ENCODE data around the gene VAPB. TPM values are rescaled to one million over a fixed set of nuclear protein-coding genes. Genes with fewer than 3 reads are reported as not detected.

Gene VAPB
- total RNA-seq, 1 experiment from 2014 or later, result 51.1 TPM

GRCh38 chr20:58431134-58431533 lies 42.1 kb downstream of the VAPB start:
- ATAC-seq, result no peak
- no peak for DNase-seq (ENCODE audit: low read depth, low spot score)
- ChIA-PET RAD21 (ENCODE audit: low non-redundant PET in 1 of 2, low total read pairs in 2 of 2, uncharacterized antibody in 2 of 2, unreplicated experiment in 2 of 2) (no interaction called here), CTCF (no interaction called here), POLR2A (no interaction called here)
- H3K4me1 ChIP-seq (ENCODE audit: control insufficient read depth in 1 of 2, insufficient read depth in 2 of 2, low read length in 2 of 2), result no peaks in the 10 kb centered on the region
- TF ChIP-seq ZNF274 (IDR thresholded peaks at IDR 0.05; ENCODE audit: low read depth, low read length), result no peak
- TF ChIP-seq ATF3 (IDR thresholded peaks at IDR 0.05), result no peak
- TF ChIP-seq, protein P1, sequence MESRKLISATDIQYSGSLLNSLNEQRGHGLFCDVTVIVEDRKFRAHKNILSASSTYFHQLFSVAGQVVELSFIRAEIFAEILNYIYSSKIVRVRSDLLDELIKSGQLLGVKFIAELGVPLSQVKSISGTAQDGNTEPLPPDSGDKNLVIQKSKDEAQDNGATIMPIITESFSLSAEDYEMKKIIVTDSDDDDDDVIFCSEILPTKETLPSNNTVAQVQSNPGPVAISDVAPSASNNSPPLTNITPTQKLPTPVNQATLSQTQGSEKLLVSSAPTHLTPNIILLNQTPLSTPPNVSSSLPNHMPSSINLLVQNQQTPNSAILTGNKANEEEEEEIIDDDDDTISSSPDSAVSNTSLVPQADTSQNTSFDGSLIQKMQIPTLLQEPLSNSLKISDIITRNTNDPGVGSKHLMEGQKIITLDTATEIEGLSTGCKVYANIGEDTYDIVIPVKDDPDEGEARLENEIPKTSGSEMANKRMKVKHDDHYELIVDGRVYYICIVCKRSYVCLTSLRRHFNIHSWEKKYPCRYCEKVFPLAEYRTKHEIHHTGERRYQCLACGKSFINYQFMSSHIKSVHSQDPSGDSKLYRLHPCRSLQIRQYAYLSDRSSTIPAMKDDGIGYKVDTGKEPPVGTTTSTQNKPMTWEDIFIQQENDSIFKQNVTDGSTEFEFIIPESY (IDR thresholded peaks at IDR 0.05; ENCODE audit: extremely low read depth, insufficient replicate concordance, low read length), result no peak
- TF ChIP-seq, protein P2, sequence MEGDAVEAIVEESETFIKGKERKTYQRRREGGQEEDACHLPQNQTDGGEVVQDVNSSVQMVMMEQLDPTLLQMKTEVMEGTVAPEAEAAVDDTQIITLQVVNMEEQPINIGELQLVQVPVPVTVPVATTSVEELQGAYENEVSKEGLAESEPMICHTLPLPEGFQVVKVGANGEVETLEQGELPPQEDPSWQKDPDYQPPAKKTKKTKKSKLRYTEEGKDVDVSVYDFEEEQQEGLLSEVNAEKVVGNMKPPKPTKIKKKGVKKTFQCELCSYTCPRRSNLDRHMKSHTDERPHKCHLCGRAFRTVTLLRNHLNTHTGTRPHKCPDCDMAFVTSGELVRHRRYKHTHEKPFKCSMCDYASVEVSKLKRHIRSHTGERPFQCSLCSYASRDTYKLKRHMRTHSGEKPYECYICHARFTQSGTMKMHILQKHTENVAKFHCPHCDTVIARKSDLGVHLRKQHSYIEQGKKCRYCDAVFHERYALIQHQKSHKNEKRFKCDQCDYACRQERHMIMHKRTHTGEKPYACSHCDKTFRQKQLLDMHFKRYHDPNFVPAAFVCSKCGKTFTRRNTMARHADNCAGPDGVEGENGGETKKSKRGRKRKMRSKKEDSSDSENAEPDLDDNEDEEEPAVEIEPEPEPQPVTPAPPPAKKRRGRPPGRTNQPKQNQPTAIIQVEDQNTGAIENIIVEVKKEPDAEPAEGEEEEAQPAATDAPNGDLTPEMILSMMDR (IDR thresholded peaks at IDR 0.05 in 2 of 3, conservative IDR thresholded peaks at IDR 0.05 in 1 of 3; ENCODE audit: borderline replicate concordance in 1 of 3, insufficient read depth in 1 of 3, low read depth in 2 of 3, low read length in 2 of 3), result no peak
- no peak for TF ChIP-seq TCF7L2 (IDR thresholded peaks at IDR 0.05; ENCODE audit: borderline replicate concordance, extremely low read depth, insufficient read depth, insufficient read length)
- no peak overlapping the region for H3K9ac ChIP-seq (ENCODE audit: low read length)
- H3K4me3 ChIP-seq (replicated peaks in 1 of 2; ENCODE audit: low read depth in 1 of 2, low read length in 2 of 2), result no peak overlapping the region
- no peak overlapping the region for H3K4me2 ChIP-seq (ENCODE audit: low read length)
- H3K36me3 ChIP-seq (ENCODE audit: control insufficient read depth in 1 of 2, insufficient read depth in 2 of 2, low read length in 2 of 2), result peaks cover 0 to 4% of the 10 kb centered on the region in 2 experiments; a peak in 1 of 4 replicates
- no peaks in the 10 kb centered on the region for H3K9me2 ChIP-seq (ENCODE audit: insufficient read depth)
- no peaks in the 10 kb centered on the region for H3K27me3 ChIP-seq (ENCODE audit: insufficient read depth, low read length)
- peaks cover 99% of the 10 kb centered on the region for H3K79me2 ChIP-seq (ENCODE audit: insufficient read depth, low read length)
- no peak overlapping the region for H3K27ac ChIP-seq (ENCODE audit: low read depth, low read length)
- H3K9me3 ChIP-seq (ENCODE audit: control insufficient read depth in 1 of 2, insufficient read depth in 1 of 2, low read depth in 1 of 2, low read length in 2 of 2), result no peaks in the 10 kb centered on the region
- intact Hi-C loops (cut with micrococcal nuclease), result no loop called here
- H4K20me1 ChIP-seq (ENCODE audit: insufficient read depth), result no peaks in the 10 kb centered on the region; the same call in 1 of the 2 replicates
- no peak overlapping the region for H2AFZ ChIP-seq (ENCODE audit: low read depth, low read length, poor library complexity, severe bottlenecking)
- no TSS peak for BruUV-seq (replicated peaks)
